Mesodermal cell (in vitro differentiated cells): ENCODE measurements around the gene HECTD4.
"Not testable (repeated sequence)": the region's sequence is repeated elsewhere in the genome, so short reads cannot be mapped to it uniquely, and the experiment has no call there.

ENCODE experiments used
- H3K27ac ChIP-seq: 2 replicates; pipeline ENCODE4 v1.7.0; 2013; ENCODE audit warnings: mild to moderate bottlenecking, low read depth, low read length, moderate library complexity; ENCODE audit not compliant: severe bottlenecking
- H3K36me3 ChIP-seq: 2 replicates; pipeline ENCODE4 v1.7.1; 2013; ENCODE audit warnings: mild to moderate bottlenecking, low read length, moderate library complexity; ENCODE audit not compliant: control insufficient read depth, insufficient read depth
- H3K4me1 ChIP-seq: one replicate; pipeline ENCODE4 v1.7.1; 2013; ENCODE audit warnings: mild to moderate bottlenecking, low read length; ENCODE audit not compliant: insufficient read depth, control insufficient read depth, poor library complexity, severe bottlenecking
- H3K4me3 ChIP-seq: 2 replicates; pipeline ENCODE4 v1.7.0; 2013; ENCODE audit warnings: low read length, control low read depth, mild to moderate bottlenecking; ENCODE audit not compliant: insufficient read depth, poor library complexity, severe bottlenecking; ENCODE audit errors: extremely low read depth
- H3K9me3 ChIP-seq: 2 replicates; pipeline ENCODE4 v1.7.1; 2013; ENCODE audit warnings: mild to moderate bottlenecking, low read length, moderate library complexity; ENCODE audit not compliant: control insufficient read depth
- WGBS, 2 experiments: methylation state at CpG; one replicate each; pipeline ENCODE4 v1.1.5; 2013; ENCODE audit warnings: missing lambda C conversion rate in 2 of 2; ENCODE audit not compliant: insufficient coverage in 2 of 2; 5-methylcytosine and 5-hydroxymethylcytosine counted together

The HECTD4 gene

DNA sequence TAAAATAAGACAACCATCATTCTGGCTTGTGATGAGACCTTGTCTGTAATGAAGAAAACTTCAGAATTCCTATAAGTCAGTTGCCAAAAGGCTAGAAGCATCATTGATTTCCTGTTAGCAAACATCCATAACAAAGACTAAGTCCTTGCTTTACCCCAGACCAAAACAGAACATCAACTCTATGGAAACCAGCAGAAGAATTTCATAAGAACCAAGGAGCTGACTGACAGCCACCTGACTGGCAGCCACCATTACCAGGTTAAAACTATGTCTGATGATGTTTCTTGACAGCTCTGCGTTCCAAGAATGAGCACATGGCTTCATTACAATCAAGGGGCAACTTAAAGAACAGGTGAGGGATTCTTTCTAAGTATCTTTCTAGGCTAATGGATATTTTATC, 29.3 kb downstream of the HECTD4 start:
- Histone ChIP-seq H3K9me3 (no peaks in the 10 kb centered on the region), H3K36me3 (no peaks in the 10 kb centered on the region), H3K27ac (no peak overlapping the region), H3K4me3 (no peak overlapping the region), H3K4me1 (peaks cover 5% of the 10 kb centered on the region)
- WGBS, 2 experiments = no CpG with 5 or more reads among the region's 1 CpG

DNA sequence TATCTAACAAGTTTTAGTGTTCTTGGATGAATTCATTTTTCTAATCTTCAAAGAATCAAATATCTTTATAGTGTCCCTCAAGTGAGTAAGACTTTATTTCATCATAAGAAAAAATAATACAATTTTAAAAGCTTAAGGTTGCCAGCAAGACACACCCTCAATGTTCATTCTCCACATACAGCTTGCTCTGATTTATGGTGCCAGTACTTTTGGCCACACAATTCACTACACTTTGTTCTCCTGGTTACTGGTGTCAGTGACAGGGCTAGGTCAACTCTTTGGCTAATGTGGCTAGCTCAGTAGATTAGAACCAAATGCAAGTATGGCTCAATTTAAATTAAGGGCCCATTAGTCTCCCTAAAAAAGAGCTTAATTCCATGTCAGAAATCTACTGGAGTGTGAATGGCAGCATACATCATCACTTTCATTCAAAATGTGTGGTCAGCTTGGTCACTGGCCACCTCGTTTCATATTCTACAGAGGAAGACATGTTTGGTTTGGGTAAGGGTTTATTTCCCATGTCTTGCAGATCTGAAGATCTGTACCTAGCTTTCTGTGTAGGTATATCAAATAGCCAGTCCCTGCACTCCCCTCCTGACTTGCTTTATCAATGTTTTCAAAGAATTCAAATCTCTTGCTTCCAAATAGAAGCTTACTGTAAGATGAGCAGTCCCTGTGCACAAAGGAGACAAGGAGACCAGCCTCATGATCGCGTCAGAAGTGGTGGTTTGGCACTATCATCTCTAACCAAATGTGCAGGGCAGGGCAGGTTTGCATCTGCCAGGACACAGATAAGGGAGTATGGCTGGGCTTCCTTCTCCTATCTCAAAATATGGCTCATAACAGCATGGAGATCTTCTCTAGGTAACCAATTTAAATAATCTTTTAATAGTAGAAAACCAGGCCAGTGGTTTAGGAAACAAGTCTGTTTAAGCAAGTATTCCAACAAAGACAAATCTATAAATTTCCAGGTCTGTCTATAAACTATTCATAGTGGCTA, 31.3 kb downstream of the HECTD4 start:
- H3K27ac ChIP-seq = no peak overlapping the region
- 64 to 100% methylated on average over 2 of the region's 3 CpGs for WGBS, 2 experiments
- H3K36me3 ChIP-seq = no peaks in the 10 kb centered on the region
- H3K9me3 ChIP-seq = no peaks in the 10 kb centered on the region
- no peak overlapping the region for H3K4me3 ChIP-seq
- H3K4me1 ChIP-seq = no peaks in the 10 kb centered on the region

DNA sequence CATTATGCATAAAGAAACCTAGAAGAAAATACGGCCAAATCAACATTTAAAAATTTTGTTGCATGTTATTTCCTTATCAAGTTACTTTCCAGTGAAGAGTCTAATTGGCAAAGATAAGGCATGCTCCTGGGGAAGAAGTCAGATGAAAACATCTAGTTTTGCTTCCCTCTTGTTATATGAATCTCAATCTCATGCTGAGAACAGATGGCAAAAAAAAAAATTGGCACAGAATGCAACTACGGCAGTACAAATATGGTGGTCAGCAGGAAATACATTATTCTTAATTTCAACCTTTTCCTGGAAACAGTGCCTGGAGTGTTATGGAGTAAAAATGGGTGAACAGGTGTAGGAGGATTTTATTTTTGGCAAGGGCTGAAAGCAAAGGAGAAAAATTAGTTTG, 32.8 kb downstream of the HECTD4 start:
- no CpG with 5 or more reads among the region's 2 CpGs for WGBS, 2 experiments
- Histone ChIP-seq H3K4me1 (no peaks in the 10 kb centered on the region), H3K9me3 (no peaks in the 10 kb centered on the region), H3K27ac (no peak overlapping the region), H3K4me3 (no peak overlapping the region), H3K36me3 (no peaks in the 10 kb centered on the region)

DNA sequence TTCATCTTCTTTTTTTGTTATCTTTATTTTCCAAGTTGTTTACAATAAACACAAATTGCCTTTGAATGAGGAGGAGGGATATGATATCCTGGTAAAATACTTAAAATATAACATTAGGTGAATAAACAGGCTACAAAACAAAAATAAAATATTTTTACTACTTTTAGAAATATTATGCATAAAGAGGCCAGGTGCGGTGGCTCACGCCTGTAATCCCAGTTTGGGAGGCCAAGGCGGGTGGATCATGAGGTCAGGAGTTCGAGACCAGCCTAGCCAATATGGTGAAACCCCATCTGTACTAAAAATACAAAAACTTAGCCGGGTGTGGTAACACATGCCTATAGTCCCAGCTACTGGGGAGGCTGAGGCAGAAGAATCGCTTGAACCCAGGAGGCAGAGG, 33.3 kb downstream of the HECTD4 start:
- not testable (repeated sequence) for H3K36me3 ChIP-seq, H3K4me3 ChIP-seq, H3K4me1 ChIP-seq, H3K27ac ChIP-seq, H3K9me3 ChIP-seq
- 75 to 100% methylated on average over 4 to 5 of the region's 6 CpGs for WGBS, 2 experiments

- Histone ChIP-seq H3K4me1 (no peaks in the 10 kb centered on the region), H3K9me3 (no peaks in the 10 kb centered on the region), H3K27ac (no peak overlapping the region), H3K36me3 (no peaks in the 10 kb centered on the region), H3K4me3 (no peak overlapping the region)
- WGBS, 2 experiments = 88 to 100% methylated on average over 1 of the region's 2 CpGs
These were observed 34.6 kb downstream of the HECTD4 start for GRCh38 chr12:112347581-112347982.

GRCh38 chr12:112346194-112346593, 36.0 kb downstream of the HECTD4 start:
- Histone ChIP-seq H3K9me3 (no peaks in the 10 kb centered on the region), H3K36me3 (no peaks in the 10 kb centered on the region), H3K4me3 (no peak overlapping the region), H3K27ac (no peak overlapping the region), H3K4me1 (no peaks in the 10 kb centered on the region)
- 80% methylated on average over 1 of the region's 1 CpG; no CpG with 5 or more reads in 1 of the 2 experiments for WGBS, 2 experiments

GRCh38 chr12:112344220-112344619, 38.0 kb downstream of the HECTD4 start:
- Histone ChIP-seq H3K4me1 (no peaks in the 10 kb centered on the region), H3K4me3 (no peak overlapping the region), H3K9me3 (no peaks in the 10 kb centered on the region), H3K36me3 (no peaks in the 10 kb centered on the region), H3K27ac (no peak overlapping the region)
- WGBS, 2 experiments = no CpG with 5 or more reads among the region's 1 CpG

GRCh38 chr12:112342587-112342986, 39.6 kb downstream of the HECTD4 start:
- 100% methylated on average over 3 of the region's 3 CpGs for WGBS, 2 experiments
- no peak overlapping the region for H3K27ac ChIP-seq

DNA sequence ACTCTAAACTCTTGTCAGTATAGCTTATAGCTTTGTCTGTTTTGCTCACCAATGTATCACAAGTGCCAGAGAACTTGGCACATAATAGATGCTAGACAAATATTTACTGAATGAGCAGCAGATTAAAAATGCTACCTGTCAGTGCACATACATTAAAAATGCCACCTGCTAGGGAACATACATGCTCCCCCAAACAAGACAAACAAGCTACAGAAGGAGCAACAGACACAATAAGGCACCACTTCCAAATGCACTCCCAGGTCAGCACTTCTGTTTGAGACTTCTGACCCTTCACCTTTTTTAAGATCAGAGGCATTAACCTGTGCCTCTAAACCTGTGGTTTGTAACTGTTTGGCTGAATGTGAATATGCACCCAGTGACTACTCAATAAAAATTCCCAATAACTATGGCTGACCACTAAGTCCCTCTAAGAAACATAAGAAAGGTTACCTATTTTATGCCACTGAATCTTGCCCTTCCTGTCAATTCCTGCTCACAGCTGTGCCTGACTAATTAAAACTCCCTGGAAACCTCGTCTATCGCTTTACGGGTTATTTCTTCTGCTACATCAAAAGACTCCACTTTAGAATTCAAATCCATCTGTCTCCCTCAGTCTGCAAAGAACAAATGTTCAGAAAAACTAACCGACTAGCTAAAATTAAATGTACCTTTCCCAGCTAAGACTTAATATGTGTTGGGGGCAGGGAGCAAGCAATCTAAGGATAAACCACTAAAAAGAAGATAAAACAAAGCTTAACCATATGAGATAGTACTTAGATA, 41.0 kb downstream of the HECTD4 start:
- H3K9me3 ChIP-seq = no peaks in the 10 kb centered on the region
- 88 to 96% methylated on average over 3 of the region's 4 CpGs for WGBS, 2 experiments
- H3K4me1 ChIP-seq = no peaks in the 10 kb centered on the region
- H3K36me3 ChIP-seq = peaks cover 5% of the 10 kb centered on the region
- no peak overlapping the region for H3K27ac ChIP-seq
- H3K4me3 ChIP-seq = no peak overlapping the region

More at GRCh38 chr12:112342587-112342986, 39.6 kb downstream of the HECTD4 start:
- Histone ChIP-seq H3K9me3 (no peaks in the 10 kb centered on the region), H3K4me3 (no peak overlapping the region), H3K4me1 (no peaks in the 10 kb centered on the region), H3K36me3 (peaks cover 5% of the 10 kb centered on the region)

GRCh38 chr12:112340230-112340629, 42.0 kb downstream of the HECTD4 start:
- 92 to 100% methylated on average over 1 to 3 of the region's 3 CpGs for WGBS, 2 experiments
- Histone ChIP-seq H3K4me1 (no peaks in the 10 kb centered on the region), H3K4me3 (no peak overlapping the region), H3K27ac (no peak overlapping the region), H3K36me3 (peaks cover 5% of the 10 kb centered on the region), H3K9me3 (no peaks in the 10 kb centered on the region)
